K562 (cell line): Measurements from ENCODE around the gene USF2. TPM values are rescaled to one million over a fixed set of nuclear protein-coding genes. Genes with fewer than 3 reads are reported as not detected.
A peak's percentile ranks its signal among the peaks of the same experiment; 100 is the strongest.

Experiments
- ATAC-seq: fragments of 200-7000 bp; cut with Tn5 transposase; 3 replicates; pipeline ENCODE4 v1.9.1; 2020; ENCODE audit warnings: moderate library complexity
- BruUV-seq: library from RNA; stranded (reverse); fragments of 400-500 nt; replicated peaks from 2 replicates; lab custom pipeline; 2021; lab: Mats Ljungman, UMichigan
- CTCF ChIA-PET: fragments of 300-600 bp; formaldehyde crosslinking; extraction: SDS; loops from one replicate; lab custom pipeline; 2021; ENCODE audit warnings: low intra/inter-chr PET ratio; lab: Yijun Ruan, JAX
- POLR2A ChIA-PET: fragments of 300-600, 350-650 bp; sonication (Branson Sonifier 250); formaldehyde crosslinking; extraction: SDS; loops from one replicate; lab custom pipeline; 2021; ENCODE audit warnings: antibody characterized with exemption, inconsistent platforms; lab: Yijun Ruan, JAX
- DNase-seq, 4 experiments: peaks; one replicate each; pipeline versions ENCODE4 v3.0.0 to v3.0.0-alpha.2; 2011 to 2018; ENCODE audit warnings: low spot score in 3 of 4, mixed read lengths in 3 of 4; ENCODE audit errors: extremely low read depth in 1 of 4
- FAIRE-seq: peaks from 2 replicates; lab custom pipeline; 2011; peaks lifted over from hg19 to GRCh38; lab: Jason Lieb, UNC
- H2AFZ ChIP-seq: 2 replicates; pipeline ENCODE4 v1.6.0; 2011; ENCODE audit warnings: low read depth, low read length, control low read depth, inconsistent platforms
- H3K27ac ChIP-seq: fragments of 200-600 bp; 3 replicates; pipeline ENCODE4 v1.8.0; 2011; ENCODE audit warnings: low read depth, mild to moderate bottlenecking, control low read depth, inconsistent platforms, low read length, moderate library complexity, mixed read lengths; ENCODE audit errors: extremely low read depth
- H3K27me3 ChIP-seq, 2 experiments: fragments of 300-600 bp in 1 of 2; 2 replicates in 1 of 2; 3 replicates in 1 of 2; pipeline versions ENCODE4 v1.6.0 to v1.8.0; 2011; ENCODE audit warnings: inconsistent platforms in 2 of 2, low read length in 2 of 2, mild to moderate bottlenecking in 1 of 2, mixed read lengths in 1 of 2, moderate library complexity in 1 of 2; ENCODE audit not compliant: control insufficient read depth in 2 of 2, insufficient read depth in 2 of 2
- H3K36me3 ChIP-seq: fragments of 300-600 bp; 3 replicates; pipeline ENCODE4 v1.8.0; 2011; ENCODE audit warnings: mild to moderate bottlenecking, low read length, inconsistent platforms; ENCODE audit not compliant: control insufficient read depth, insufficient read depth
- H3K4me1 ChIP-seq, 2 experiments: fragments of 200-600 bp in 1 of 2; replicated peaks in 1 of 2; 2 replicates in 1 of 2; 3 replicates in 1 of 2; pipeline versions ENCODE4 v1.5.1 to v1.8.0; 2011; ENCODE audit warnings: inconsistent platforms in 2 of 2, low read length in 2 of 2, mild to moderate bottlenecking in 1 of 2, mixed read lengths in 1 of 2, moderate library complexity in 1 of 2; ENCODE audit not compliant: control insufficient read depth in 2 of 2, insufficient read depth in 2 of 2
- H3K4me2 ChIP-seq: 2 replicates; pipeline ENCODE4 v1.6.1; 2011; ENCODE audit warnings: low read length, control low read depth, inconsistent platforms, mixed read lengths; ENCODE audit not compliant: insufficient read depth
- H3K4me3 ChIP-seq: fragments of 200-600 bp; sonication (generic), shearing (Covaris generic); 2 replicates; pipeline ENCODE4 v1.5.1; 2016; ENCODE audit warnings: control low read depth, inconsistent platforms
- H3K79me2 ChIP-seq: fragments of 200-600 bp; 3 replicates; pipeline ENCODE4 v1.8.0; 2011; ENCODE audit warnings: low read length, inconsistent platforms; ENCODE audit not compliant: control insufficient read depth, insufficient read depth
- H3K9ac ChIP-seq, 2 experiments: 2 replicates each; pipeline versions ENCODE4 v1.6.0 to v1.6.1; 2011; ENCODE audit warnings: low read depth in 2 of 2, low read length in 2 of 2, control low read depth in 1 of 2, inconsistent platforms in 1 of 2, mild to moderate bottlenecking in 1 of 2, mixed read lengths in 1 of 2; ENCODE audit not compliant: insufficient read depth in 1 of 2
- H3K9me1 ChIP-seq: one replicate; pipeline ENCODE4 v1.6.0; 2011; ENCODE audit warnings: inconsistent platforms, mild to moderate bottlenecking, low read length, moderate library complexity; ENCODE audit not compliant: control insufficient read depth, insufficient read depth
- H3K9me3 ChIP-seq: replicated peaks from 2 replicates; pipeline ENCODE4 v1.5.1; 2011; ENCODE audit warnings: low read depth, low read length, inconsistent platforms; ENCODE audit not compliant: control insufficient read depth, insufficient read depth
- H4K20me1 ChIP-seq: replicated peaks from 2 replicates; pipeline ENCODE4 v1.6.1; 2011; ENCODE audit warnings: low read length, inconsistent platforms, mixed read lengths; ENCODE audit not compliant: control insufficient read depth, insufficient read depth
- BRCA1 ChIP-seq, 2 experiments: fragments of 450-650 bp in 1 of 2; sonication (generic) in 1 of 2; formaldehyde crosslinking in 1 of 2; IDR thresholded peaks; 2 replicates each; pipeline versions ENCODE4 v1.5.0 to v1.6.1; 2017 to 2020; ENCODE audit warnings: mild to moderate bottlenecking in 1 of 2, missing genetic modification reagents in 1 of 2
- FOXM1 ChIP-seq, 2 experiments: fragments of 450-650 bp in 1 of 2; sonication (generic) in 1 of 2; formaldehyde crosslinking in 1 of 2; IDR thresholded peaks; 2 replicates each; pipeline versions ENCODE4 v1.6.1 to v1.9.0; 2017 to 2022; ENCODE audit warnings: low read depth in 2 of 2, mild to moderate bottlenecking in 2 of 2, missing genetic modification reagents in 1 of 2, moderate library complexity in 1 of 2
- HNRNPH1 ChIP-seq: fragments of 200-400 bp; formaldehyde crosslinking; optimal IDR thresholded peaks from 2 replicates; pipeline ENCODE3; 2017; ENCODE audit warnings: low read depth, mild to moderate bottlenecking, low read length, moderate library complexity
- NFE2L1 ChIP-seq: fragments of 450-650 bp; IDR thresholded peaks from 2 replicates; pipeline ENCODE4 v1.6.1; 2016; ENCODE audit warnings: missing genetic modification characterization, low read depth, mild to moderate bottlenecking, missing compliant biosample characterization, moderate library complexity, borderline replicate concordance
- PHTF2 ChIP-seq: fragments of 250-450 bp; sonication (Bioruptor Pico); IDR thresholded peaks from 2 replicates; pipeline ENCODE4 v1.5.0; 2021; ENCODE audit warnings: mild to moderate bottlenecking
- SP1 ChIP-seq: sonication (generic); formaldehyde crosslinking; IDR thresholded peaks from 2 replicates; pipeline ENCODE4 v1.8.1; 2022; ENCODE audit warnings: mild to moderate bottlenecking, missing genetic modification reagents
- TRIM24 ChIP-seq, 2 experiments: fragments of 450-650 bp; IDR thresholded peaks; 2 replicates each; pipeline ENCODE4 v1.6.1; 2016
- ZNF174 ChIP-seq: fragments of 250-450 bp; sonication (Bioruptor Pico); IDR thresholded peaks from 2 replicates; pipeline ENCODE4 v1.4.0; 2020; ENCODE audit warnings: mild to moderate bottlenecking
- ZNF384 ChIP-seq: IDR thresholded peaks from 2 replicates; pipeline ENCODE4 v1.6.1; 2012; ENCODE audit warnings: low read depth, low read length, improper control_type of control experiment
- ZNF655 ChIP-seq: fragments of 250-450 bp; sonication (Bioruptor Pico); IDR thresholded peaks from 2 replicates; pipeline ENCODE4 v1.5.0; 2021
- WGBS: fragments of 100-300 bp; shearing (Covaris generic); methylation state at CpG from one replicate; pipeline ENCODE4 v1.1.6; 2016; ENCODE audit warnings: low coverage, mixed read lengths; ENCODE audit not compliant: insufficient coverage; ENCODE audit errors: missing lambda C conversion rate; 5-methylcytosine and 5-hydroxymethylcytosine counted together
- in situ Hi-C: fragments of 300-500 bp; cut with MboI; formaldehyde crosslinking; loops from 4 replicates; pipeline ENCODE4 v1.15.0; 2018; ENCODE audit warnings: inconsistent platforms, mixed read lengths
- intact Hi-C: fragments of 100-400 bp; cut with micrococcal nuclease; formaldehyde crosslinking; loops from 2 replicates; pipeline ENCODE4 v1.14.2; 2022
- polyA plus RNA-seq, 8 experiments: library from polyadenylated mRNA; depleted of rRNA in 4 of 8; stranded (reverse) in 5 of 8; unstranded in 3 of 8; fragments of >200 nt; fragmentation: Nextera tagmentation in 2 of 8; fragmentation: Illumina TruSeq in 1 of 8; extraction: Ambion mirVana in 2 of 8; extraction: Trizol in 1 of 8; gene quantifications; 2 replicates each; pipeline versions ENCODE4 v1.2.1 to v1.2.3, GENCODE V29; 2011 to 2014; ENCODE audit warnings: inconsistent platforms in 1 of 8, missing spikeins in 1 of 8
- total RNA-seq, 7 experiments: library from RNA; depleted of rRNA in 6 of 7; stranded (reverse); fragments of >200 nt in 6 of 7; fragmentation: Illumina TruSeq in 2 of 7; extraction: Trizol in 2 of 7; gene quantifications; 2 replicates each; pipeline versions ENCODE4 v1.2.1 to v1.2.3, GENCODE V29; 2011 to 2021; ENCODE audit warnings: low replicate concordance in 1 of 7

The USF2 gene
- total and polyA plus RNA-seq, 9 of the 15 experiments (the other 6 are each of a cell fraction or from before 2014, with no cell fraction given) = 0.27 to 93.7 (median 58.4) TPM

GRCh38 chr19:35228177-35228930 lies 40.4 kb upstream of the USF2 start, which contains the start of gene FAM187B (continued):
- TF ChIP-seq BRCA1 (IDR thresholded peaks at IDR 0.05) (no peak), BRCA1 (CRISPR knock-in tag; IDR thresholded peaks at IDR 0.05) (no peak), NFE2L1 (no peak), ZNF655 (CRISPR knock-in tag) (no peak), ZNF384 (0 out of 2 replicates have a peak, but pooled peaks have one; percentile 15)

- Histone ChIP-seq H3K4me1 (peaks cover 14 to 22% of the 10 kb centered on the region in 2 experiments), H3K36me3 (no peaks in the 10 kb centered on the region), H2AFZ (no peak overlapping the region), H3K4me2 (no peak overlapping the region)
- intact Hi-C loops (no loop called here), in situ Hi-C loops (no loop called here)
- POLR2A ChIA-PET = no interaction called here
- DNase-seq = no peak
- CTCF ChIA-PET = no interaction called here
- TF ChIP-seq TRIM24 (IDR thresholded peaks at IDR 0.05) = no peak
- TF ChIP-seq ZNF174 (CRISPR knock-in tag) = no peak
- TF ChIP-seq FOXM1 (IDR thresholded peaks at IDR 0.05; ENCODE audit: low read depth) = no peak
- no peak for TF ChIP-seq FOXM1 (CRISPR knock-in tag; IDR thresholded peaks at IDR 0.05; ENCODE audit: low read depth)
- no peak for TF ChIP-seq SP1
- TF ChIP-seq HNRNPH1 = no peak
- TF ChIP-seq PHTF2 (CRISPR knock-in tag) = no peak
- TF ChIP-seq, all 486 proteins: peak for 0
- no peaks in the 10 kb centered on the region for H3K9me1 ChIP-seq
- H3K9me3 ChIP-seq = no peaks in the 10 kb centered on the region
- no peaks in the 10 kb centered on the region for H4K20me1 ChIP-seq
- H3K79me2 ChIP-seq = no peaks in the 10 kb centered on the region
- no peak overlapping the region for H3K9ac ChIP-seq
- FAIRE-seq (no peak), ATAC-seq (no peak)
- 76% methylated on average over 5 of the region's 8 CpGs for WGBS
- no peak overlapping the region for H3K4me3 ChIP-seq
- BruUV-seq = no TSS peak
- 0 out of 5 replicates have a peak, but pooled peaks cover 0 to 3% of the 10 kb centered on the region in 2 experiments for H3K27me3 ChIP-seq
- H3K27ac ChIP-seq = no peak overlapping the region
Measured at GRCh38 chr19:35229601-35230000, 39.2 kb upstream of the USF2 start.
